SKM-1 (cell line): ENCODE data around the gene NAA16.
A peak's percentile ranks its signal among the peaks of the same experiment; 100 is the strongest.
"Not testable (repeated sequence)": the region's sequence is repeated elsewhere in the genome, so short reads cannot be mapped to it uniquely, and the experiment has no call there.

Experiments used
- DNase-seq: peaks from one replicate; lab custom pipeline; 2025; ENCODE audit not compliant: unreplicated experiment; lab: John Stamatoyannopoulos, UW

Gene NAA16

GRCh38 chr13:41310963-41311405 lies at the start of gene NAA16:
Gene NAA16, plus strand, starts transcription at chr13:41311267. Its CDS starts 262 bp downstream, at chr13:41311529.
- peak; percentile 29 for DNase-seq

- peak; percentile 92 for DNase-seq
Observed at GRCh38 chr13:41263261-41263971, 47.7 kb upstream of the NAA16 start, which contains the start of gene MTRF1. Gene MTRF1, minus strand, starts transcription at chr13:41263576. Its CDS starts 2,669 bp downstream, at chr13:41260907.

GRCh38 chr13:41267106-41267505 lies 44.0 kb upstream of the NAA16 start:
- no peak for DNase-seq

GRCh38 chr13:41268764-41269163 lies 42.3 kb upstream of the NAA16 start:
- no peak for DNase-seq

- no peak for DNase-seq
Observed at GRCh38 chr13:41271456-41272285, 39.4 kb upstream of the NAA16 start.

- no peak for DNase-seq
Observed at GRCh38 chr13:41273831-41274441, 37.1 kb upstream of the NAA16 start.

GRCh38 chr13:41274881-41275280 lies 36.2 kb upstream of the NAA16 start:
- no peak for DNase-seq

- DNase-seq: no peak
Observed at GRCh38 chr13:41276824-41277223, 34.2 kb upstream of the NAA16 start.

- DNase-seq: not testable (repeated sequence)
Observed at GRCh38 chr13:41279156-41279555, 31.9 kb upstream of the NAA16 start.

- DNase-seq: no peak
Observed at GRCh38 chr13:41282129-41282571, 28.9 kb upstream of the NAA16 start.

GRCh38 chr13:41284512-41285288 lies 26.4 kb upstream of the NAA16 start:
- DNase-seq: no peak

GRCh38 chr13:41286370-41286769 lies 24.7 kb upstream of the NAA16 start:
- DNase-seq: no peak

- DNase-seq: peak; percentile 48
Observed at GRCh38 chr13:41289463-41289881, 21.6 kb upstream of the NAA16 start.

- no peak for DNase-seq
Observed at GRCh38 chr13:41291246-41291645, 19.8 kb upstream of the NAA16 start.

- no peak for DNase-seq
Observed at GRCh38 chr13:41293272-41293671, 17.8 kb upstream of the NAA16 start.

GRCh38 chr13:41294914-41295313 lies 16.2 kb upstream of the NAA16 start:
- no peak for DNase-seq

GRCh38 chr13:41295973-41296372 lies 15.1 kb upstream of the NAA16 start:
- DNase-seq: no peak

GRCh38 chr13:41296879-41297646 lies 14.0 kb upstream of the NAA16 start:
- no peak for DNase-seq

GRCh38 chr13:41299316-41300094 lies 11.6 kb upstream of the NAA16 start:
- no peak for DNase-seq
